Lower lobe of right lung (tissue), 2 donors: ENCODE data around the gene MRPS26. TPM values are rescaled to one million over a fixed set of nuclear protein-coding genes. Genes with fewer than 3 reads are reported as not detected.

Source experiments
- ATAC-seq, 2 donors: fragments of 200-7000 bp; cut with Tn5 transposase; one replicate each; pipeline ENCODE4 v1.9.1; 2020 to 2022; ENCODE audit warnings: mild to moderate bottlenecking in 2 of 2, moderate library complexity in 2 of 2
- DNase-seq: peaks from one replicate; pipeline ENCODE4 v3.0.0-alpha.2; 2020
- H3K27ac ChIP-seq: fragments of 200-600 bp; one replicate; pipeline ENCODE4 v1.8.0; 2022
- H3K27me3 ChIP-seq: fragments of 200-600 bp; one replicate; pipeline ENCODE4 v1.8.0; 2022; ENCODE audit warnings: low read depth
- H3K36me3 ChIP-seq: fragments of 200-600 bp; one replicate; pipeline ENCODE4 v1.8.0; 2022; ENCODE audit warnings: mild to moderate bottlenecking
- H3K4me1 ChIP-seq: fragments of 200-600 bp; one replicate; pipeline ENCODE4 v1.8.0; 2022
- H3K4me3 ChIP-seq: fragments of 200-600 bp; one replicate; pipeline ENCODE4 v1.8.0; 2022; ENCODE audit warnings: mild to moderate bottlenecking
- H3K9me3 ChIP-seq: fragments of 200-600 bp; one replicate; pipeline ENCODE4 v1.8.0; 2022
- CTCF ChIP-seq: fragments of 200-600 bp; IDR thresholded peaks from one replicate; pipeline ENCODE4 v1.8.0; 2022; ENCODE audit warnings: antibody characterized with exemption, mild to moderate bottlenecking
- intact Hi-C: fragments of 100-400 bp; cut with DNase I; formaldehyde crosslinking; loops from one replicate; pipeline ENCODE4 v1.11.0; 2022
- total RNA-seq: library from RNA; stranded (reverse); fragmentation: NEBNext Ultra II Directional; extraction: Animal tissue kit (Norgen Biotek cat#: 25700); gene quantifications from one replicate; pipeline ENCODE4 v1.2.1, GENCODE V29; 2021
- donor health status: DM: no; HTN: yes; CAD: no; lungs with severe emphysema.

Gene MRPS26
- total RNA-seq, 1 donor from 2014 or later, result 31.0 TPM

DNA sequence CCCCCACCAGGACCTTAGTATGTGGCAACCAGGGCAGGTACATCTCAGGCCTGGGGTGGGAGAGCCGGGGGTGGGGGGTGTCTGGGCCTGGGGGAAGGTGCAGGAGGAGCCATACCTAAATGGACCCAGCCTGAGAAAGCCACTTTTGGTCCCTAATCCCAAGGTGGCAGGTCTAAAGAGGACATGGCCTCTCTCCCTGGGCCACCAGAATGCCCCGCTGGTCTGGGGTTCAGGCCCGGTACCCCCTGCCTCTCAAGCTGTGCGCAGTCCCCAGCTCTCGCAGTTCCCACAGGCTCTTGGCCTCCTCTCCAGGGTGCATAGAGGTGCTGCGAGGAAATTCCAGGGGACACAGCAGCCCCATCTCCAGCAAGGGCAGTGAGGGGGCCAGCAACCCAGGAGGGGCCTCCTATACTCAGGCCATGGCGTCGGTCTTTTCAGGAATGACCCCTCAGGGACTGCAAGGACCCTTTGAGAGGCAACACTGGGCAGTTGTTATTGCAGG lies 39.8 kb downstream of the MRPS26 start:
- no peak for ATAC-seq
- H3K9me3 ChIP-seq, result no peaks in the 10 kb centered on the region
- H3K4me3 ChIP-seq, result no peak overlapping the region
- DNase-seq, result peak; percentile 8
- peaks cover 55% of the 10 kb centered on the region for H3K27me3 ChIP-seq
- no peak for TF ChIP-seq CTCF
- no peak overlapping the region for H3K27ac ChIP-seq
- intact Hi-C loops, result no loop called here
- H3K4me1 ChIP-seq, result peaks cover 16% of the 10 kb centered on the region
- H3K36me3 ChIP-seq, result no peaks in the 10 kb centered on the region

- intact Hi-C loops, result no loop called here
- DNase-seq (no peak), ATAC-seq (no peak)
- Histone ChIP-seq H3K36me3 (no peaks in the 10 kb centered on the region), H3K27me3 (peaks cover 54% of the 10 kb centered on the region), H3K4me1 (peaks cover 10% of the 10 kb centered on the region), H3K9me3 (no peaks in the 10 kb centered on the region), H3K4me3 (no peak overlapping the region), H3K27ac (no peak overlapping the region)
- TF ChIP-seq CTCF, result no peak
Observed at GRCh38 chr20:3088031-3088430, 42.2 kb downstream of the MRPS26 start.

DNA sequence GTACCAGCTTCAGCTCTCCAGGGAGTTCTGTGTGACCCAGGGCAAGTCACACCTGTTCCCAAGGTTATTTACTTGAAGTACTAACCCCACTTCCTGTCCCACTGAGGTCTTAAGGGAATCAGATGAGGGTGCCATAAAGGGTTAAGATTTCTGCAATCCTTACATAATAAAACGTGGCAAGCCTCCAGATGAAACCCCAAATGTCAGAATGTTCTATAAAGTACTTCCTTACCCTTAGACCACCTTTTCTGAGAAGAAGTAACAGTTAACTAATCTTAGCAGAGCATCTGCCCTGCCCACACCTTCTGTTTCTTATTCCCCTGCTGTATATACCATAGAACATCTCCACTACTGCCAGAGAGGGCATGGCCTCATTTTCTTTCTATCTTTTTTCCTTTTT lies 44.7 kb downstream of the MRPS26 start:
- no peak for ATAC-seq
- H3K27me3 ChIP-seq, result peaks cover 51% of the 10 kb centered on the region

DNA sequence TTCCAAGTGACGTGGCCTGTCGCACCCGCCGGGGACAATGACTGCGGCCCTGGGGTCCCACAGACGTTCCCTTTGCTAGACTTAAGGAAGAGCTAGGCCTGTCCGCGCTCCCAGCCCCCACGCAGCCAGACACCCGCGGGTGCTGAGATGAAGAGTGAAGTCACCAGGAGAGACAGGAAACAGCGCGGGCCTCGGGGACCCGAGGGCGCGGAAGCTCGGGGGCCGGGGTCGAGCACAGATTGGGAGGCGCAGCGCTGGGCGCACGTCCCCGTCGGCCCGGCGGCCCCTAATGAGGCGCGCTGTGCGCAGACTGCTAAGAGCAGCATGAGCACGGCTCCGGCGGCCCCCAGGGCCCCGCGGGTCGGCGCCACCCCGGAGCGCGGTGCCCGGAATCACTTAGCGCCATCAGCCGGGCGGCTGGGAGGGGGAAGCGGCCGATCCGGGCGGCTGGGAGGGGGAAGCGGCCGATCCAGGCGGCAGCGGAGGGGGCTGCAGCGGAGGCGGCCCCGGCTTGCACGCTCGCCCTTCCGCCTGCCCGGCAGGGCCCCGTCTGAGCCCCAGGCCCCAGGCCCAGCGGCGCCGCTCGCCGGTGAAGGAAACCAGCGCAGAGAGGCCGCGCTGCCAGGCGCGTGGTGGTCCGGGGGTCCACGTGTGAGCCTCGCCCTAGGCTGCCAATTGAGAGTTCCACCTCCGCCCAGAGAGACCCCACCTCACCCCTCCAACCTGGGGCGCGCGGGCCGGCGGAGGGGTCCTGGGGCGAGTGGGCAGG lies 46.9 kb downstream of the MRPS26 start:
- no peaks in the 10 kb centered on the region for H3K36me3 ChIP-seq
- intact Hi-C loops, result no loop called here
- H3K27ac ChIP-seq, result no peak overlapping the region
- peak overlapping the region; percentile 30 for H3K4me3 ChIP-seq
- DNase-seq, result no peak
- H3K4me1 ChIP-seq, result no peaks in the 10 kb centered on the region
- H3K27me3 ChIP-seq, result peaks cover 46% of the 10 kb centered on the region
- ATAC-seq, result peak; percentile 33 to 52
- no peak for TF ChIP-seq CTCF
- H3K9me3 ChIP-seq, result no peaks in the 10 kb centered on the region

More for the DNA sequence above, 44.7 kb downstream of the MRPS26 start:
- intact Hi-C loops, result no loop called here
- no peak for TF ChIP-seq CTCF
- no peaks in the 10 kb centered on the region for H3K9me3 ChIP-seq
- no peak for DNase-seq
- H3K36me3 ChIP-seq, result no peaks in the 10 kb centered on the region
- H3K4me1 ChIP-seq, result no peaks in the 10 kb centered on the region
- no peak overlapping the region for H3K4me3 ChIP-seq
- H3K27ac ChIP-seq, result no peak overlapping the region

GRCh38 chr20:3093861-3094361 lies 48.1 kb downstream of the MRPS26 start:
- no peak overlapping the region for H3K27ac ChIP-seq
- H3K9me3 ChIP-seq, result no peaks in the 10 kb centered on the region
- no peak overlapping the region for H3K4me3 ChIP-seq
- intact Hi-C loops, result no loop called here
- H3K4me1 ChIP-seq, result no peaks in the 10 kb centered on the region
- peaks cover 46% of the 10 kb centered on the region for H3K27me3 ChIP-seq
- no peak for TF ChIP-seq CTCF
- DNase-seq (no peak), ATAC-seq (no peak)
- no peaks in the 10 kb centered on the region for H3K36me3 ChIP-seq
